HepG2 (cell line): ENCODE data around the gene CTSZ. TPM values are rescaled to one million over a fixed set of nuclear protein-coding genes. Genes with fewer than 3 reads are reported as not detected.

Experiments used
- BORCS8-MEF2B ChIP-seq: sonication (generic); formaldehyde crosslinking; IDR thresholded peaks from 2 replicates; pipeline ENCODE4 v1.8.0; 2022; ENCODE audit warnings: mild to moderate bottlenecking, missing genetic modification reagents
- JDP2 ChIP-seq: sonication (generic); formaldehyde crosslinking; IDR thresholded peaks from 2 replicates; pipeline ENCODE4 v1.8.1; 2022; ENCODE audit warnings: missing genetic modification reagents, borderline replicate concordance
- KLF12 ChIP-seq: sonication (generic); formaldehyde crosslinking; IDR thresholded peaks from 2 replicates; pipeline ENCODE4 v1.4.0; 2020; ENCODE audit warnings: missing genetic modification reagents, borderline replicate concordance
- MAZ ChIP-seq, 2 experiments: sonication (generic) in 1 of 2; formaldehyde crosslinking in 1 of 2; IDR thresholded peaks; 2 replicates each; pipeline versions ENCODE4 v1.5.0 to v1.6.1; 2012 to 2020; ENCODE audit warnings: low read depth in 2 of 2, mild to moderate bottlenecking in 2 of 2, borderline replicate concordance in 1 of 2, improper control_type of control experiment in 1 of 2, low read length in 1 of 2, missing genetic modification reagents in 1 of 2, moderate library complexity in 1 of 2
- NCOA5 ChIP-seq: sonication (generic); formaldehyde crosslinking; IDR thresholded peaks from 2 replicates; pipeline ENCODE4 v1.4.0; 2020; ENCODE audit warnings: missing genetic modification reagents
- NFRKB ChIP-seq: fragments of 450-650 bp; IDR thresholded peaks from 2 replicates; pipeline ENCODE4 v1.6.1; 2017
- TBX2 ChIP-seq: sonication (generic); formaldehyde crosslinking; IDR thresholded peaks from 2 replicates; pipeline ENCODE4 v1.5.0; 2020; ENCODE audit warnings: missing genetic modification reagents, mild to moderate bottlenecking, borderline replicate concordance
- ZFP90 ChIP-seq: sonication (generic); formaldehyde crosslinking; IDR thresholded peaks from 2 replicates; pipeline ENCODE4 v1.8.0; 2022; ENCODE audit warnings: missing genetic modification reagents, mild to moderate bottlenecking, inconsistent platforms, borderline replicate concordance
- ZKSCAN1 ChIP-seq: fragments of 150-350 bp; IDR thresholded peaks from 2 replicates; pipeline ENCODE4 v1.6.1; 2014; ENCODE audit warnings: low read length
- ZNF441 ChIP-seq: sonication (generic); formaldehyde crosslinking; IDR thresholded peaks from 2 replicates; pipeline ENCODE4 v1.7.0; 2021; ENCODE audit warnings: missing genetic modification reagents, borderline replicate concordance
- ZNF790 ChIP-seq: sonication (generic); formaldehyde crosslinking; IDR thresholded peaks from 2 replicates; pipeline ENCODE4 v1.8.0; 2022; ENCODE audit warnings: missing genetic modification reagents, mild to moderate bottlenecking, borderline replicate concordance
- ZSCAN30 ChIP-seq: sonication (generic); formaldehyde crosslinking; IDR thresholded peaks from 2 replicates; pipeline ENCODE4 v1.5.0; 2020; ENCODE audit warnings: mild to moderate bottlenecking, missing genetic modification reagents
- polyA plus RNA-seq, 8 experiments: library from polyadenylated mRNA; depleted of rRNA in 3 of 8; stranded (reverse) in 7 of 8; unstranded in 1 of 8; fragments of >200 nt; fragmentation: Illumina TruSeq in 4 of 8; extraction: Trizol in 4 of 8; gene quantifications; 2 replicates each; pipeline versions ENCODE4 v1.2.1 to v1.2.3, GENCODE V29; 2011 to 2016; ENCODE audit warnings: low read depth in 4 of 8, missing spikeins in 1 of 8, mixed read lengths in 1 of 8; ENCODE audit not compliant: insufficient read depth in 1 of 8
- total RNA-seq, 5 experiments: library from RNA; depleted of rRNA; stranded (reverse); fragments of >200 nt; fragmentation: Illumina TruSeq; extraction: Trizol; gene quantifications; 2 replicates each; pipeline ENCODE4 v1.2.3, GENCODE V29; 2016; ENCODE audit warnings: low read depth in 1 of 5
- TF ChIP-seq, protein P1 (sequence below): sonication (generic); formaldehyde crosslinking; IDR thresholded peaks from 2 replicates; pipeline ENCODE4 v1.4.0; 2020; ENCODE audit warnings: low read depth, mild to moderate bottlenecking, missing genetic modification reagents
- TF ChIP-seq, protein P2 (sequence below): sonication (generic); formaldehyde crosslinking; IDR thresholded peaks from 2 replicates; pipeline ENCODE4 v1.5.1; 2020; ENCODE audit warnings: mild to moderate bottlenecking, missing genetic modification reagents
- TF ChIP-seq, protein P3 (sequence below): sonication (generic); formaldehyde crosslinking; IDR thresholded peaks from 2 replicates; pipeline ENCODE4 v1.9.0; 2021; ENCODE audit warnings: missing genetic modification reagents, mild to moderate bottlenecking, borderline replicate concordance
- TF ChIP-seq, protein P4 (sequence below): sonication (generic); formaldehyde crosslinking; IDR thresholded peaks from 2 replicates; pipeline ENCODE4 v1.4.0; 2020; ENCODE audit warnings: mild to moderate bottlenecking, missing genetic modification reagents
- TF ChIP-seq, protein P5 (sequence below): sonication (generic); formaldehyde crosslinking; IDR thresholded peaks from 2 replicates; pipeline ENCODE4 v1.4.0; 2020; ENCODE audit warnings: mild to moderate bottlenecking, missing genetic modification reagents
- TF ChIP-seq, protein P6 (sequence below): sonication (generic); formaldehyde crosslinking; IDR thresholded peaks from 2 replicates; pipeline ENCODE4 v1.9.0; 2021; ENCODE audit warnings: missing genetic modification reagents, borderline replicate concordance

CTSZ gene
- total and polyA plus RNA-seq, 2 of the 13 experiments (the other 11 are each of a cell fraction or from before 2014, with no cell fraction given): 0.33 TPM; not detected in 1

DNA sequence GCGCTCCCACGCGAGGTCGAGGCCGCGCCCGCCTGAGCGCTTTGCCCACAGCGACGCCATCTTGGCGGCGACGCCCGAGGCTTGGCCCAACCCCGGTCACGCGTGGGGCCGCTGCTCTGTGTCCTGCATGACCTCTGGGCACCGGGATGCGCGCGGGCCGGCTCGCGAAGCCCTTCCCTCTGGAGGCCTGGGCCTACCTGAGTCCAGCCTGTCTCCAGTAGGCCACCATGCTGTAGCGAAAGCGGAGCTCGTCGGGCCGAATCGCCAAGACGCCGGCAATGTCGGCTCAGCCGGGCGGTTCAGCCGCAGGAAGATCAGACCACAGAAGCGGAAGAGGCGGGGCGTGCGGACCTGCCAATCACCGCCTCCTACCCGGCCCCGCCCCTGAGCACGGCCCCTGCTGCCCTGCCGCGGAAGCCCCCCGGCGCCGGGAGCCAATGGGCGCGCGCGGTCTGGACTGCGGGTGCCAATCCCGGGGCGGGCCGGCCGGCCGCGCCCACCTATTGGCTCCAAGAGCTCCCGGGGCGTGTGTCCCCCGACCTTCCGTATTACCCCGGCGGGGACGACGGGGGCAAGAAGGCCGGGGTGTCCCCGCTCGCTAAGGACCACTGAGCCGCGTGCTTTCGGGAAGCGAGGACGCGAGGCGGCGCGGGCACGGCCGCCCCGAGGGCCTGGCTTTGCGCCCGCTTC lies 25.1 kb upstream of the CTSZ start, which contains the start of gene ATP5F1E (continued):
- TF ChIP-seq, protein P1, sequence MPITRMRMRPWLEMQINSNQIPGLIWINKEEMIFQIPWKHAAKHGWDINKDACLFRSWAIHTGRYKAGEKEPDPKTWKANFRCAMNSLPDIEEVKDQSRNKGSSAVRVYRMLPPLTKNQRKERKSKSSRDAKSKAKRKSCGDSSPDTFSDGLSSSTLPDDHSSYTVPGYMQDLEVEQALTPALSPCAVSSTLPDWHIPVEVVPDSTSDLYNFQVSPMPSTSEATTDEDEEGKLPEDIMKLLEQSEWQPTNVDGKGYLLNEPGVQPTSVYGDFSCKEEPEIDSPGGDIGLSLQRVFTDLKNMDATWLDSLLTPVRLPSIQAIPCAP (CRISPR knock-in tag): peak; percentile 77; the same call in 1 of the 2 replicates
- TF ChIP-seq, protein P2, sequence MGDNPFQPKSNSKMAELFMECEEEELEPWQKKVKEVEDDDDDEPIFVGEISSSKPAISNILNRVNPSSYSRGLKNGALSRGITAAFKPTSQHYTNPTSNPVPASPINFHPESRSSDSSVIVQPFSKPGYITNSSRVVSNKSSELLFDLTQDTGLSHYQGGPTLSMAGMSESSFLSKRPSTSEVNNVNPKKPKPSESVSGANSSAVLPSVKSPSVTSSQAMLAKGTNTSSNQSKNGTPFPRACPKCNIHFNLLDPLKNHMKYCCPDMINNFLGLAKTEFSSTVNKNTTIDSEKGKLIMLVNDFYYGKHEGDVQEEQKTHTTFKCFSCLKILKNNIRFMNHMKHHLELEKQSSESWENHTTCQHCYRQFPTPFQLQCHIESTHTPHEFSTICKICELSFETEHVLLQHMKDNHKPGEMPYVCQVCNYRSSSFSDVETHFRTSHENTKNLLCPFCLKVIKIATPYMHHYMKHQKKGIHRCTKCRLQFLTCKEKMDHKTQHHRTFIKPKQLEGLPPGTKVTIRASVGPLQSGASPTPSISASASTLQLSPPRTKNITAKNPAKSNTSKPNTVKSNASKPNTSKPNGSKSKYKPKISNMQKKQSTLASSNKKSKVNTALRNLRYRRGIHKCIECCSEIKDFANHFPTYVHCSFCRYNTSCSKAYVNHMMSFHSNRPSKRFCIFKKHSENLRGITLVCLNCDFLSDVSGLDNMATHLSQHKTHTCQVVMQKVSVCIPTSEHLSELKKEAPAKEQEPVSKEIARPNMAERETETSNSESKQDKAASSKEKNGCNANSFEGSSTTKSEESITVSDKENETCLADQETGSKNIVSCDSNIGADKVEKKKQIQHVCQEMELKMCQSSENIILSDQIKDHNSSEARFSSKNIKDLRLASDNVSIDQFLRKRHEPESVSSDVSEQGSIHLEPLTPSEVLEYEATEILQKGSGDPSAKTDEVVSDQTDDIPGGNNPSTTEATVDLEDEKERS (CRISPR knock-in tag): peak; percentile 87
- TF ChIP-seq, protein P3, sequence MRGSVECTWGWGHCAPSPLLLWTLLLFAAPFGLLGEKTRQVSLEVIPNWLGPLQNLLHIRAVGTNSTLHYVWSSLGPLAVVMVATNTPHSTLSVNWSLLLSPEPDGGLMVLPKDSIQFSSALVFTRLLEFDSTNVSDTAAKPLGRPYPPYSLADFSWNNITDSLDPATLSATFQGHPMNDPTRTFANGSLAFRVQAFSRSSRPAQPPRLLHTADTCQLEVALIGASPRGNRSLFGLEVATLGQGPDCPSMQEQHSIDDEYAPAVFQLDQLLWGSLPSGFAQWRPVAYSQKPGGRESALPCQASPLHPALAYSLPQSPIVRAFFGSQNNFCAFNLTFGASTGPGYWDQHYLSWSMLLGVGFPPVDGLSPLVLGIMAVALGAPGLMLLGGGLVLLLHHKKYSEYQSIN (CRISPR knock-in tag): no peak
- no peak for TF ChIP-seq ZKSCAN1
- TF ChIP-seq ZNF790 (CRISPR knock-in tag): 0 out of 2 replicates have a peak, but pooled peaks have one; percentile 87
- TF ChIP-seq NCOA5 (CRISPR knock-in tag): 0 out of 2 replicates have a peak, but pooled peaks have one; percentile 65
- TF ChIP-seq ZSCAN30 (CRISPR knock-in tag): no peak
- TF ChIP-seq, protein P4, sequence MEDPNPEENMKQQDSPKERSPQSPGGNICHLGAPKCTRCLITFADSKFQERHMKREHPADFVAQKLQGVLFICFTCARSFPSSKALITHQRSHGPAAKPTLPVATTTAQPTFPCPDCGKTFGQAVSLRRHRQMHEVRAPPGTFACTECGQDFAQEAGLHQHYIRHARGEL (CRISPR knock-in tag): peak; percentile 75; the same call in 1 of the 2 replicates
- TF ChIP-seq, protein P5, sequence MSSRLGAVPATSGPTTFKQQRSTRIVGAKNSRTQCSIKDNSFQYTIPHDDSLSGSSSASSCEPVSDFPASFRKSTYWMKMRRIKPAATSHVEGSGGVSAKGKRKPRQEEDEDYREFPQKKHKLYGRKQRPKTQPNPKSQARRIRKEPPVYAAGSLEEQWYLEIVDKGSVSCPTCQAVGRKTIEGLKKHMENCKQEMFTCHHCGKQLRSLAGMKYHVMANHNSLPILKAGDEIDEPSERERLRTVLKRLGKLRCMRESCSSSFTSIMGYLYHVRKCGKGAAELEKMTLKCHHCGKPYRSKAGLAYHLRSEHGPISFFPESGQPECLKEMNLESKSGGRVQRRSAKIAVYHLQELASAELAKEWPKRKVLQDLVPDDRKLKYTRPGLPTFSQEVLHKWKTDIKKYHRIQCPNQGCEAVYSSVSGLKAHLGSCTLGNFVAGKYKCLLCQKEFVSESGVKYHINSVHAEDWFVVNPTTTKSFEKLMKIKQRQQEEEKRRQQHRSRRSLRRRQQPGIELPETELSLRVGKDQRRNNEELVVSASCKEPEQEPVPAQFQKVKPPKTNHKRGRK (CRISPR knock-in tag): peak; percentile 76
- TF ChIP-seq ZFP90 (CRISPR knock-in tag): peak; percentile 86; the same call in 1 of the 2 replicates
- TF ChIP-seq KLF12 (CRISPR knock-in tag): peak; percentile 97
- TF ChIP-seq JDP2 (CRISPR knock-in tag): no peak
- TF ChIP-seq TBX2: peak; percentile 94; the same call in 1 of the 2 replicates
- TF ChIP-seq ZNF441: peak; percentile 94
- TF ChIP-seq NFRKB: no peak
- TF ChIP-seq BORCS8-MEF2B (CRISPR knock-in tag): peak; percentile 92
- TF ChIP-seq, protein P6, sequence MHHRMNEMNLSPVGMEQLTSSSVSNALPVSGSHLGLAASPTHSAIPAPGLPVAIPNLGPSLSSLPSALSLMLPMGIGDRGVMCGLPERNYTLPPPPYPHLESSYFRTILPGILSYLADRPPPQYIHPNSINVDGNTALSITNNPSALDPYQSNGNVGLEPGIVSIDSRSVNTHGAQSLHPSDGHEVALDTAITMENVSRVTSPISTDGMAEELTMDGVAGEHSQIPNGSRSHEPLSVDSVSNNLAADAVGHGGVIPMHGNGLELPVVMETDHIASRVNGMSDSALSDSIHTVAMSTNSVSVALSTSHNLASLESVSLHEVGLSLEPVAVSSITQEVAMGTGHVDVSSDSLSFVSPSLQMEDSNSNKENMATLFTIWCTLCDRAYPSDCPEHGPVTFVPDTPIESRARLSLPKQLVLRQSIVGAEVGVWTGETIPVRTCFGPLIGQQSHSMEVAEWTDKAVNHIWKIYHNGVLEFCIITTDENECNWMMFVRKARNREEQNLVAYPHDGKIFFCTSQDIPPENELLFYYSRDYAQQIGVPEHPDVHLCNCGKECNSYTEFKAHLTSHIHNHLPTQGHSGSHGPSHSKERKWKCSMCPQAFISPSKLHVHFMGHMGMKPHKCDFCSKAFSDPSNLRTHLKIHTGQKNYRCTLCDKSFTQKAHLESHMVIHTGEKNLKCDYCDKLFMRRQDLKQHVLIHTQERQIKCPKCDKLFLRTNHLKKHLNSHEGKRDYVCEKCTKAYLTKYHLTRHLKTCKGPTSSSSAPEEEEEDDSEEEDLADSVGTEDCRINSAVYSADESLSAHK (CRISPR knock-in tag): peak; percentile 90
- peak; percentile 95 for TF ChIP-seq MAZ (IDR thresholded peaks at IDR 0.05; ENCODE audit: borderline replicate concordance, low read depth, low read length)
- TF ChIP-seq MAZ (CRISPR knock-in tag; IDR thresholded peaks at IDR 0.05; ENCODE audit: low read depth): peak; percentile 99
